Measurements from ENCODE around the gene SLC35G3.
"Not testable (repeated sequence)": the region's sequence is repeated elsewhere in the genome, so short reads cannot be mapped to it uniquely, and the experiment has no call there.

Gene SLC35G3

GRCh38 chr17:35194001-35194400 lies at the start of gene SLC35G3:
SLC35G3 (minus strand) TSS chr17:35194393; CDS start chr17:35194307, 86 bp downstream.
- DNase-seq, result not testable (repeated sequence)

- no peak for DNase-seq
Observed at GRCh38 chr17:35243561-35244340, 49.6 kb upstream of the SLC35G3 start.

- DNase-seq, result peak; percentile 38
Observed at GRCh38 chr17:35242805-35243560, 48.8 kb upstream of the SLC35G3 start, which contains the start of gene SLFN5. SLFN5 (plus strand) TSS chr17:35243072; CDS start chr17:35258691, 15,619 bp downstream.

- DNase-seq, result peak; percentile 55
Observed at GRCh38 chr17:35242158-35242804, 48.1 kb upstream of the SLC35G3 start.

GRCh38 chr17:35241520-35241919 lies 47.3 kb upstream of the SLC35G3 start:
- no peak for DNase-seq

- no peak for DNase-seq
Observed at GRCh38 chr17:35240861-35241260, 46.7 kb upstream of the SLC35G3 start.

- no peak for DNase-seq
Observed at GRCh38 chr17:35239823-35240222, 45.6 kb upstream of the SLC35G3 start.

GRCh38 chr17:35238821-35239220 lies 44.6 kb upstream of the SLC35G3 start:
- no peak for DNase-seq

GRCh38 chr17:35236821-35237220 lies 42.6 kb upstream of the SLC35G3 start:
- DNase-seq, result no peak

GRCh38 chr17:35235917-35236316 lies 41.7 kb upstream of the SLC35G3 start:
- DNase-seq, result no peak

GRCh38 chr17:35235289-35235688 lies 41.1 kb upstream of the SLC35G3 start:
- no peak for DNase-seq

- DNase-seq, result not testable (repeated sequence)
Observed at GRCh38 chr17:35234315-35234714, 40.1 kb upstream of the SLC35G3 start.

GRCh38 chr17:35229638-35230037 lies 35.4 kb upstream of the SLC35G3 start:
- DNase-seq, result no peak

GRCh38 chr17:35227546-35227945 lies 33.4 kb upstream of the SLC35G3 start:
- no peak for DNase-seq

GRCh38 chr17:35224436-35224835 lies 30.2 kb upstream of the SLC35G3 start:
- DNase-seq, result no peak

GRCh38 chr17:35222452-35222851 lies 28.3 kb upstream of the SLC35G3 start:
- no peak for DNase-seq

- DNase-seq, result no peak
Observed at GRCh38 chr17:35218915-35219314, 24.7 kb upstream of the SLC35G3 start.

- no peak for DNase-seq
Observed at GRCh38 chr17:35217107-35217506, 22.9 kb upstream of the SLC35G3 start.

- no peak for DNase-seq
Observed at GRCh38 chr17:35214631-35215273, 20.6 kb upstream of the SLC35G3 start.

- no peak for DNase-seq
Observed at GRCh38 chr17:35214192-35214591, 20.0 kb upstream of the SLC35G3 start.

GRCh38 chr17:35213412-35213940 lies 19.3 kb upstream of the SLC35G3 start:
- no peak for DNase-seq

- no peak for DNase-seq
Observed at GRCh38 chr17:35212668-35213067, 18.5 kb upstream of the SLC35G3 start.

GRCh38 chr17:35210741-35211140 lies 16.5 kb upstream of the SLC35G3 start:
- no peak for DNase-seq
